ENCODE measurements around the gene ARL6IP5. TPM values are rescaled to one million over a fixed set of nuclear protein-coding genes. Genes with fewer than 3 reads are reported as not detected.
A peak's percentile ranks its signal among the peaks of the same experiment; 100 is the strongest.

The ARL6IP5 gene
- total RNA-seq, 1 donor, result 89.4 TPM

- no peak overlapping the region for H3K4me3 ChIP-seq (ENCODE audit: low read depth, low read length)
- TF ChIP-seq CTCF (IDR thresholded peaks at IDR 0.05; ENCODE audit: insufficient read depth, low read depth, low read length), result no peak
- no peak for DNase-seq (ENCODE audit: low read depth)
Observed at GRCh38 chr3:69121513-69121912, 36.8 kb downstream of the ARL6IP5 start.

- no peak overlapping the region for H3K4me3 ChIP-seq (ENCODE audit: low read depth, low read length)
- peak; percentile 32 for DNase-seq (ENCODE audit: low read depth)
- TF ChIP-seq CTCF (IDR thresholded peaks at IDR 0.05; ENCODE audit: insufficient read depth, low read depth, low read length), result no peak
Observed at GRCh38 chr3:69121950-69122349, 37.2 kb downstream of the ARL6IP5 start.

GRCh38 chr3:69122403-69122802 is 37.7 kb downstream of the ARL6IP5 start, which contains the start of gene LMOD3:
Gene LMOD3, minus strand, starts transcription at chr3:69122595. Its CDS starts 209 bp downstream, at chr3:69122386.
- no peak for DNase-seq (ENCODE audit: low read depth)
- no peak for TF ChIP-seq CTCF (IDR thresholded peaks at IDR 0.05; ENCODE audit: insufficient read depth, low read depth, low read length)
- H3K4me3 ChIP-seq (ENCODE audit: low read depth, low read length), result no peak within 1 kb of the TSS

GRCh38 chr3:69126216-69126615 is 41.5 kb downstream of the ARL6IP5 start:
- no peak overlapping the region for H3K4me3 ChIP-seq (ENCODE audit: low read depth, low read length)
- no peak for TF ChIP-seq CTCF (IDR thresholded peaks at IDR 0.05; ENCODE audit: insufficient read depth, low read depth, low read length)
- no peak for DNase-seq (ENCODE audit: low read depth)

GRCh38 chr3:69126999-69127398 is 42.3 kb downstream of the ARL6IP5 start:
- TF ChIP-seq CTCF (IDR thresholded peaks at IDR 0.05; ENCODE audit: insufficient read depth, low read depth, low read length), result no peak
- no peak for DNase-seq (ENCODE audit: low read depth)
- H3K4me3 ChIP-seq (ENCODE audit: low read depth, low read length), result no peak overlapping the region

GRCh38 chr3:69128509-69128908 is 43.8 kb downstream of the ARL6IP5 start:
- no peak for TF ChIP-seq CTCF (IDR thresholded peaks at IDR 0.05; ENCODE audit: insufficient read depth, low read depth, low read length)
- no peak for DNase-seq (ENCODE audit: low read depth)

GRCh38 chr3:69129531-69129930 is 44.8 kb downstream of the ARL6IP5 start:
- no peak for TF ChIP-seq CTCF (IDR thresholded peaks at IDR 0.05; ENCODE audit: insufficient read depth, low read depth, low read length)
- peak; percentile 36 for DNase-seq (ENCODE audit: low read depth)
- H3K4me3 ChIP-seq (ENCODE audit: low read depth, low read length), result no peak overlapping the region

More at GRCh38 chr3:69128509-69128908, 43.8 kb downstream of the ARL6IP5 start:
- no peak overlapping the region for H3K4me3 ChIP-seq (ENCODE audit: low read depth, low read length)

Data from fibroblast of villous mesenchyme (primary cell).